Caco-2 (cell line): ENCODE data around the gene TNS1. TPM values are rescaled to one million over a fixed set of nuclear protein-coding genes. Genes with fewer than 3 reads are reported as not detected.

Source experiments
- BruUV-seq: library from RNA; stranded (reverse); fragments of 400-500 nt; replicated peaks from 2 replicates; lab custom pipeline; 2021; lab: Mats Ljungman, UMichigan
- CTCF ChIA-PET: fragments of 300-600 bp; sonication (Branson Sonifier 250); formaldehyde crosslinking; loops from one replicate; lab custom pipeline; 2022; ENCODE audit warnings: antibody characterized with exemption; lab: Charles Lee
- POLR2A ChIA-PET: fragments of 300-600 bp; sonication (Branson Sonifier 250); formaldehyde crosslinking; loops from one replicate; lab custom pipeline; 2022; ENCODE audit warnings: antibody characterized with exemption; lab: Charles Lee
- DNase-seq, 2 experiments: peaks; one replicate each; pipeline versions ENCODE4 v3.0.0 to v3.0.0-alpha.2; 2020 to 2022
- H3K27me3 ChIP-seq: replicated peaks from 2 replicates; pipeline ENCODE4 v1.6.0; 2011; ENCODE audit warnings: low read length; ENCODE audit not compliant: control insufficient read depth, insufficient read depth
- H3K36me3 ChIP-seq: 2 replicates; pipeline ENCODE4 v1.5.1; 2011; ENCODE audit warnings: low read length; ENCODE audit not compliant: control insufficient read depth, insufficient read depth
- H3K4me1 ChIP-seq: fragments of 250-450 bp; sonication (Bioruptor Pico); 2 replicates; pipeline ENCODE4 v1.5.1; 2020; ENCODE audit warnings: mild to moderate bottlenecking
- H3K4me3 ChIP-seq: 2 replicates; pipeline ENCODE4 v1.5.1; 2011; ENCODE audit warnings: low read depth, mild to moderate bottlenecking, control low read depth, low read length
- H3K9me3 ChIP-seq: fragments of 250-450 bp; sonication (Bioruptor Pico); 2 replicates; pipeline ENCODE4 v1.5.1; 2020; ENCODE audit warnings: mild to moderate bottlenecking, moderate library complexity
- H3K27ac Mint-ChIP-seq: one replicate; pipeline ENCODE4 v1.8.0; 2022; ENCODE audit warnings: mixed read lengths; ENCODE audit not compliant: unreplicated experiment
- H3K27me3 Mint-ChIP-seq: one replicate; pipeline ENCODE4 v1.8.0; 2022; ENCODE audit warnings: mixed read lengths; ENCODE audit not compliant: insufficient read depth, unreplicated experiment
- H3K36me3 Mint-ChIP-seq: one replicate; pipeline ENCODE4 v1.8.0; 2022; ENCODE audit warnings: mild to moderate bottlenecking, mixed read lengths; ENCODE audit not compliant: insufficient read depth, unreplicated experiment
- H3K4me1 Mint-ChIP-seq: one replicate; pipeline ENCODE4 v1.8.0; 2022; ENCODE audit warnings: low read depth, mixed read lengths; ENCODE audit not compliant: unreplicated experiment
- H3K4me3 Mint-ChIP-seq: one replicate; pipeline ENCODE4 v1.8.0; 2022; ENCODE audit warnings: mild to moderate bottlenecking, moderate library complexity, mixed read lengths; ENCODE audit not compliant: unreplicated experiment
- H3K9me3 Mint-ChIP-seq: one replicate; pipeline ENCODE4 v1.8.0; 2022; ENCODE audit warnings: mixed read lengths; ENCODE audit not compliant: unreplicated experiment
- intact Hi-C: fragments of 100-400 bp; cut with micrococcal nuclease; formaldehyde crosslinking; loops from one replicate; pipeline ENCODE4 v1.10.0; 2022; ENCODE audit not compliant: unreplicated experiment
- total RNA-seq: library from RNA; stranded (reverse); gene quantifications from 2 replicates; pipeline ENCODE4 v1.2.3, GENCODE V29; 2022
- TF ChIP-seq, protein P1 (sequence below), 2 experiments: fragments of 200-600 bp in 1 of 2; IDR thresholded peaks; 1 replicate in 1 of 2; 2 replicates in 1 of 2; pipeline versions ENCODE4 v1.5.1 to v1.8.0; 2011 to 2022; ENCODE audit warnings: antibody characterized with exemption in 1 of 2, control low read depth in 1 of 2, inconsistent platforms in 1 of 2, low read depth in 1 of 2, low read length in 1 of 2, mild to moderate bottlenecking in 1 of 2, moderate library complexity in 1 of 2; ENCODE audit not compliant: insufficient read depth in 1 of 2, severe bottlenecking in 1 of 2, unreplicated experiment in 1 of 2

Gene TNS1
- total RNA-seq, 1 experiment from 2014 or later, result 16.1 TPM

DNA sequence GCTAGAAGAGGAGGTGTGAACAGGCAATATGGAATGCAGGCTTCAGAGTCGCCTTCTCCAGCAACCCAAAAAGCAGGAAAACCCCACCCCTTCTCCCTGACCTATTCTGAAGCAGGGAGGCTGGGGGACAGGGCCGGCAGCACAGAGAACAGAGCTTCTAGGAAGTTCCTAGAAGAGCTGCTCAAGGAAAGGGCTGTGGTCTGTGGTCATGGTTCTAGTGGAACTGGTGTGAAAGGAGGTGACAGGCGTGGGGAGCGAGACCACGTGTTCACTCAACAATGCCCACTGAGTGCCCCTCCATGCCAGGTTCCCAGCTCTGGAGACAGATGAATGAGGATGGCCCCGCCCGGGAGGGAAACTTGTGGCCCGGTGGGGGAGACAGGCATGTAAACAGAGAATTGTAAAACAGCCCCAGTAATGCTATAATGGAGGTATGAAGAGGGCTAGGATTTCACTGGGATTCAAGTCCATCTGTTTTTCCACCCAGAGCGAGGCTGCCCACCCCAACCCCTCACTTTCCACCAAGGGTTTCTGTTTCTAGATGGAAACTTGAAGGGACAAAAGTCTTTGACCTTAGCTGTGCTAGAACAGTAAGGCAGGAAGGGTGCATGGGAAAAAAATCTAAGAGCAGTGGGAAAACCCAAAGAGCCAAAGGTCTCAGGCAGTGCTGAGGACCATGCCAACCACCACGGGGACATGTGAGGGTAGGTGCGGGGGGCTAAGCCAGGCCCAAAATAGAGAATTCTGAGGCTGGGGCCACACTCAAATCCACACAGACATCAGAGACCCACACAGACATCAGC lies 71.8 kb downstream of the TNS1 start:
- Mint-ChIP-seq H3K4me1 (no peaks in the 10 kb centered on the region), H3K9me3 (no peaks in the 10 kb centered on the region), H3K27ac (no peak overlapping the region), H3K4me3 (no peak overlapping the region), H3K36me3 (no peaks in the 10 kb centered on the region), H3K27me3 (no peaks in the 10 kb centered on the region)
- TF ChIP-seq, protein P1, sequence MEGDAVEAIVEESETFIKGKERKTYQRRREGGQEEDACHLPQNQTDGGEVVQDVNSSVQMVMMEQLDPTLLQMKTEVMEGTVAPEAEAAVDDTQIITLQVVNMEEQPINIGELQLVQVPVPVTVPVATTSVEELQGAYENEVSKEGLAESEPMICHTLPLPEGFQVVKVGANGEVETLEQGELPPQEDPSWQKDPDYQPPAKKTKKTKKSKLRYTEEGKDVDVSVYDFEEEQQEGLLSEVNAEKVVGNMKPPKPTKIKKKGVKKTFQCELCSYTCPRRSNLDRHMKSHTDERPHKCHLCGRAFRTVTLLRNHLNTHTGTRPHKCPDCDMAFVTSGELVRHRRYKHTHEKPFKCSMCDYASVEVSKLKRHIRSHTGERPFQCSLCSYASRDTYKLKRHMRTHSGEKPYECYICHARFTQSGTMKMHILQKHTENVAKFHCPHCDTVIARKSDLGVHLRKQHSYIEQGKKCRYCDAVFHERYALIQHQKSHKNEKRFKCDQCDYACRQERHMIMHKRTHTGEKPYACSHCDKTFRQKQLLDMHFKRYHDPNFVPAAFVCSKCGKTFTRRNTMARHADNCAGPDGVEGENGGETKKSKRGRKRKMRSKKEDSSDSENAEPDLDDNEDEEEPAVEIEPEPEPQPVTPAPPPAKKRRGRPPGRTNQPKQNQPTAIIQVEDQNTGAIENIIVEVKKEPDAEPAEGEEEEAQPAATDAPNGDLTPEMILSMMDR (IDR thresholded peaks at IDR 0.05; ENCODE audit: insufficient read depth in 1 of 2, low read depth in 1 of 2, low read length in 1 of 2, severe bottlenecking in 1 of 2, unreplicated experiment in 1 of 2), result no peak
- H3K4me1 ChIP-seq, result peaks cover 6% of the 10 kb centered on the region; the same call in 1 of the 2 replicates
- H3K4me3 ChIP-seq, result no peak overlapping the region
- DNase-seq, result no peak
- no peaks in the 10 kb centered on the region for H3K27me3 ChIP-seq
- CTCF ChIA-PET, result no interaction called here
- no TSS peak for BruUV-seq
- intact Hi-C loops, result loop anchor here (5.0 kb wide), 1 partner anchor 144 kb away; no protein-coding TSS in a partner anchor
- POLR2A ChIA-PET, result no interaction called here
- no peaks in the 10 kb centered on the region for H3K9me3 ChIP-seq
- no peaks in the 10 kb centered on the region for H3K36me3 ChIP-seq

- TF ChIP-seq, protein P1 (IDR thresholded peaks at IDR 0.05; ENCODE audit: insufficient read depth in 1 of 2, low read depth in 1 of 2, low read length in 1 of 2, severe bottlenecking in 1 of 2, unreplicated experiment in 1 of 2), result no peak
- H3K9me3 Mint-ChIP-seq, result no peaks in the 10 kb centered on the region
- H3K4me3 Mint-ChIP-seq, result no peak overlapping the region
- no peaks in the 10 kb centered on the region for H3K27me3 Mint-ChIP-seq
- no peaks in the 10 kb centered on the region for H3K4me1 Mint-ChIP-seq
- DNase-seq, result peak in 1 of 2 experiments; percentile 24
- Histone ChIP-seq H3K4me1 (peaks cover 6% of the 10 kb centered on the region; the same call in 1 of the 2 replicates), H3K4me3 (no peak overlapping the region), H3K27me3 (no peaks in the 10 kb centered on the region), H3K36me3 (no peaks in the 10 kb centered on the region), H3K9me3 (no peaks in the 10 kb centered on the region)
- POLR2A ChIA-PET, result no interaction called here
- CTCF ChIA-PET, result no interaction called here
- BruUV-seq, result no TSS peak
- no peak overlapping the region for H3K27ac Mint-ChIP-seq
- H3K36me3 Mint-ChIP-seq, result no peaks in the 10 kb centered on the region
- intact Hi-C loops, result loop anchor here (5.0 kb wide), 1 partner anchor 143 kb away; no protein-coding TSS in a partner anchor
Measured at GRCh38 chr2:217929757-217930707, 72.8 kb downstream of the TNS1 start.

DNA sequence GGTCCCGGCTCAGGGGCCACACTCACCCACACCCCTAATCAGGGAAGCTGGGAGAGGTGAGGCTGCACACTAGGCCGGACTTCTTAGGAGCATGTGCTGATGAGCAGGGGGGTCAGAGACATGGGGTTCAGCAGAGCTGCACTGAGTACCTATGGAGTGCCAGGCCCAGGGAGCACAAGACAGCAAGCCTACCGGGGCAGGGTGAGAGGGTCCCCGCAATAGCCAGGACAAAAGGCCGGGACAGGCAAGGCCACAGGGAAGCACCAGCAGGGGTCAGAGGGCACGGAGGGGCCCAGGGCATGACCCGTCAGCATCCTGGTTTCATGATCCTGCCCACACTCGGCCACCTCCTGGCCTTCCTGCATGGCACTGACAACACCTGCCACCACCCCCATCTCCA lies 73.5 kb downstream of the TNS1 start:
- Mint-ChIP-seq H3K4me1 (no peaks in the 10 kb centered on the region), H3K4me3 (no peak overlapping the region), H3K27me3 (no peaks in the 10 kb centered on the region), H3K36me3 (no peaks in the 10 kb centered on the region), H3K27ac (no peak overlapping the region), H3K9me3 (no peaks in the 10 kb centered on the region)
- intact Hi-C loops, result no loop called here
- DNase-seq, result no peak
- CTCF ChIA-PET, result no interaction called here
- H3K36me3 ChIP-seq, result no peaks in the 10 kb centered on the region
- no peaks in the 10 kb centered on the region for H3K9me3 ChIP-seq
- TF ChIP-seq, protein P1 (IDR thresholded peaks at IDR 0.05; ENCODE audit: insufficient read depth in 1 of 2, low read depth in 1 of 2, low read length in 1 of 2, severe bottlenecking in 1 of 2, unreplicated experiment in 1 of 2), result no peak
- POLR2A ChIA-PET, result no interaction called here
- no peak overlapping the region for H3K4me3 ChIP-seq
- no peaks in the 10 kb centered on the region for H3K27me3 ChIP-seq
- no TSS peak for BruUV-seq
- H3K4me1 ChIP-seq, result peaks cover 6% of the 10 kb centered on the region; the same call in 1 of the 2 replicates
